IMR-90 (cell line): ENCODE measurements around the gene SOX11.

ENCODE experiments used
- BHLHE40 ChIP-seq: fragments of 150-350 bp; IDR thresholded peaks from 2 replicates; pipeline ENCODE4 v1.6.1; 2016; ENCODE audit warnings: mild to moderate bottlenecking, low read depth, low read length
- FOS ChIP-seq: fragments of 150-350 bp; IDR thresholded peaks from 2 replicates; pipeline ENCODE4 v1.6.1; 2016; ENCODE audit warnings: low read depth, low read length
- MAZ ChIP-seq: IDR thresholded peaks from 2 replicates; pipeline ENCODE4 v1.6.1; 2012; ENCODE audit warnings: low read depth, mild to moderate bottlenecking, low read length, improper control_type of control experiment, moderate library complexity, borderline replicate concordance
- MXI1 ChIP-seq: IDR thresholded peaks from 2 replicates; pipeline ENCODE4 v1.6.1; 2012; ENCODE audit warnings: low read depth, mild to moderate bottlenecking, low read length, moderate library complexity, borderline replicate concordance
- NFE2L2 ChIP-seq: fragments of 150-350 bp; IDR thresholded peaks from 2 replicates; pipeline ENCODE4 v1.6.1; 2016; ENCODE audit warnings: low read depth, mild to moderate bottlenecking, low read length
- POLR2A ChIP-seq: IDR thresholded peaks from 2 replicates; pipeline ENCODE4 v1.6.1; 2012; ENCODE audit warnings: mild to moderate bottlenecking, low read depth, low read length
- RAD21 ChIP-seq: IDR thresholded peaks from 2 replicates; pipeline ENCODE4 v1.6.1; 2012; ENCODE audit warnings: low read length, improper control_type of control experiment
- RCOR1 ChIP-seq: IDR thresholded peaks from 2 replicates; pipeline ENCODE4 v1.6.1; 2012; ENCODE audit warnings: mild to moderate bottlenecking, low read length, improper control_type of control experiment; ENCODE audit not compliant: insufficient replicate concordance
- SMC3 ChIP-seq: fragments of 150-350 bp; IDR thresholded peaks from 2 replicates; pipeline ENCODE4 v1.6.1; 2016; ENCODE audit warnings: low read depth, mild to moderate bottlenecking, antibody characterized with exemption, low read length, moderate library complexity
- USF2 ChIP-seq: fragments of 150-350 bp; IDR thresholded peaks from 2 replicates; pipeline ENCODE4 v1.6.1; 2017; ENCODE audit warnings: mild to moderate bottlenecking, antibody characterized with exemption, low read length, low read depth
- TF ChIP-seq, protein P1 (sequence below): conservative IDR thresholded peaks from 2 replicates; pipeline ENCODE4 v1.5.1; 2012; ENCODE audit warnings: mild to moderate bottlenecking, low read depth, low read length, improper control_type of control experiment

DNA sequence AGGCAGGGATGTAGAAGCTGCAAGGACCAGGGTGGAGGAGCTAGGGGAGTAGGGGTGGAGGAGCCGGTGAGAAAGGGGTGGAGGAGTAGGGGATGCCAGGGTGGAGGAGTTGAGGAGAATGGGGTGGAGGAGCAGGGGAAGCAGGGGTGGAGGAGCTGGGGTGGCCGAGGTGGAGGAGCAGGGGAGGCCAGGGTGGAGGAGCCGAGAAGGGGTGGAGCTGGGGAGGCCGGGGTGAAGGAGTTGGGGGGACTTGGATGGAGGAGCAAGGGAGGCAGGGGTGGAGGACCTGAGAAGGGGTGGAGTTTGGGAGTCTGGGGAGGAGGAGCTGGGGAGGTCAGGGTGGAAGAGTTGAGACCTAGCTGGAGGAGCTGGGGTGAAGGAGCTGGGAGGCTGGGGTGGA, 13.3 kb downstream of the SOX11 start:
- TF ChIP-seq, protein P1, sequence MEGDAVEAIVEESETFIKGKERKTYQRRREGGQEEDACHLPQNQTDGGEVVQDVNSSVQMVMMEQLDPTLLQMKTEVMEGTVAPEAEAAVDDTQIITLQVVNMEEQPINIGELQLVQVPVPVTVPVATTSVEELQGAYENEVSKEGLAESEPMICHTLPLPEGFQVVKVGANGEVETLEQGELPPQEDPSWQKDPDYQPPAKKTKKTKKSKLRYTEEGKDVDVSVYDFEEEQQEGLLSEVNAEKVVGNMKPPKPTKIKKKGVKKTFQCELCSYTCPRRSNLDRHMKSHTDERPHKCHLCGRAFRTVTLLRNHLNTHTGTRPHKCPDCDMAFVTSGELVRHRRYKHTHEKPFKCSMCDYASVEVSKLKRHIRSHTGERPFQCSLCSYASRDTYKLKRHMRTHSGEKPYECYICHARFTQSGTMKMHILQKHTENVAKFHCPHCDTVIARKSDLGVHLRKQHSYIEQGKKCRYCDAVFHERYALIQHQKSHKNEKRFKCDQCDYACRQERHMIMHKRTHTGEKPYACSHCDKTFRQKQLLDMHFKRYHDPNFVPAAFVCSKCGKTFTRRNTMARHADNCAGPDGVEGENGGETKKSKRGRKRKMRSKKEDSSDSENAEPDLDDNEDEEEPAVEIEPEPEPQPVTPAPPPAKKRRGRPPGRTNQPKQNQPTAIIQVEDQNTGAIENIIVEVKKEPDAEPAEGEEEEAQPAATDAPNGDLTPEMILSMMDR, result no peak
- TF ChIP-seq POLR2A (no peak), MXI1 (no peak), RAD21 (no peak), FOS (no peak), RCOR1 (no peak), SMC3 (no peak), BHLHE40 (no peak), MAZ (no peak), NFE2L2 (no peak), USF2 (no peak)
